Activated naive CD4-positive, alpha-beta T cell treated with anti-CD3 and anti-CD28 coated beads, Interleukin-2, amount 50 U/mL, for 24 hours (primary cell): ENCODE measurements around the gene ADGRF5.

Source experiments
- H3K27ac Mint-ChIP-seq: one replicate; pipeline ENCODE4 v1.8.0; 2021; ENCODE audit warnings: mild to moderate bottlenecking, mixed read lengths
- H3K27me3 Mint-ChIP-seq: one replicate; pipeline ENCODE4 v1.8.0; 2021; ENCODE audit warnings: mixed read lengths
- H3K36me3 Mint-ChIP-seq: one replicate; pipeline ENCODE4 v1.8.0; 2021; ENCODE audit warnings: mixed read lengths
- H3K4me1 Mint-ChIP-seq: one replicate; pipeline ENCODE4 v1.8.0; 2021; ENCODE audit warnings: mixed read lengths
- H3K4me3 Mint-ChIP-seq: one replicate; pipeline ENCODE4 v1.8.0; 2021; ENCODE audit warnings: mild to moderate bottlenecking, mixed read lengths
- H3K9me3 Mint-ChIP-seq: one replicate; pipeline ENCODE4 v1.8.0; 2021; ENCODE audit warnings: mixed read lengths

ADGRF5 gene

GRCh38 chr6:46947497-46947896 lies 25.8 kb upstream of the ADGRF5 start:
- H3K4me3 Mint-ChIP-seq: no peak overlapping the region

DNA sequence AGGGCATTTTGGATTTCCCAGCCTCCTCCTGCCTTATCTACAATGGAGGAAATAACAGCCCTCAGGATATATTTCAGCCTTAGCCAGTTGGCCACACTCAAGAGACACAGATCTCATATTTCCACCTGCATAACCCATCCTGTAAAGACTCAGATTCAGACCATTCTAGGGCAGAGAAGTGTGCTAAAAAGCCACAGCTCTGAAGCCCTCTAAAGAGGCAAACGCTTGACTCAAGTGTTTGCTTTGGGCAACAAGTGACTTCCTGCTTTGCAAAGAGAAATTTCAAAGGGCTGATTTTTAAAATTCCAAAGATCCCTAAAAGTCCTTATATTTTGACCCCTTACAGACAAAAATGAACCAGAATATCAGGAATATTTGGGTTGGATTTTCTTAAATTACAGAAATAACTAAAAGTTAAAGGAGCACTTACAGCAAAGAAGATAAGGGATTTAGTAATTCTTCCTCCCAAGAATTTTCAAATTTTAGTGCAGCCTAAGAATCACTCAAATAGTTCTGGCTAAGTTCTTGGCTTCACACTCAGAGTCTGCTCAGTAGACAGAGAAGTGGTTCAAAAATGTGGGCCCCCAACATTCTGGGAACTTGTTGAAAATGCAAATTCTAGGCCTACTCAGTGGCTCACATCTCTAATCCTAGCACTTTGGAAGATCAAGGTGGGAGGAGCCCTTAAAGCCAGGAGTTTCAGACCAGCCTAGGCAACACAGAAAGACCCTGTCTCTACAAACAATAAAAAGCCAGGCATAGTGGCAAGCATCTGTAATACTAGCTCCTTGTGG lies 18.9 kb upstream of the ADGRF5 start:
- Mint-ChIP-seq H3K4me3 (no peak overlapping the region), H3K36me3 (no peaks in the 10 kb centered on the region), H3K27me3 (peaks cover 4% of the 10 kb centered on the region), H3K27ac (no peak overlapping the region), H3K4me1 (no peaks in the 10 kb centered on the region), H3K9me3 (no peaks in the 10 kb centered on the region)

More at GRCh38 chr6:46947497-46947896, 25.8 kb upstream of the ADGRF5 start:
- no peaks in the 10 kb centered on the region for H3K9me3 Mint-ChIP-seq
- no peaks in the 10 kb centered on the region for H3K27me3 Mint-ChIP-seq
- no peaks in the 10 kb centered on the region for H3K36me3 Mint-ChIP-seq
- no peak overlapping the region for H3K27ac Mint-ChIP-seq
- H3K4me1 Mint-ChIP-seq: no peaks in the 10 kb centered on the region

- Mint-ChIP-seq H3K4me1 (no peaks in the 10 kb centered on the region), H3K4me3 (no peak overlapping the region), H3K9me3 (no peaks in the 10 kb centered on the region), H3K36me3 (no peaks in the 10 kb centered on the region), H3K27ac (no peak overlapping the region), H3K27me3 (peaks cover 4% of the 10 kb centered on the region)
These were observed 15.9 kb upstream of the ADGRF5 start for GRCh38 chr6:46937642-46938041.

- peaks cover 4% of the 10 kb centered on the region for H3K27me3 Mint-ChIP-seq
- H3K4me1 Mint-ChIP-seq: no peaks in the 10 kb centered on the region
- no peak overlapping the region for H3K4me3 Mint-ChIP-seq
- H3K36me3 Mint-ChIP-seq: no peaks in the 10 kb centered on the region
- H3K27ac Mint-ChIP-seq: no peak overlapping the region
- H3K9me3 Mint-ChIP-seq: no peaks in the 10 kb centered on the region
These were observed 13.9 kb upstream of the ADGRF5 start for GRCh38 chr6:46935687-46936086.

DNA sequence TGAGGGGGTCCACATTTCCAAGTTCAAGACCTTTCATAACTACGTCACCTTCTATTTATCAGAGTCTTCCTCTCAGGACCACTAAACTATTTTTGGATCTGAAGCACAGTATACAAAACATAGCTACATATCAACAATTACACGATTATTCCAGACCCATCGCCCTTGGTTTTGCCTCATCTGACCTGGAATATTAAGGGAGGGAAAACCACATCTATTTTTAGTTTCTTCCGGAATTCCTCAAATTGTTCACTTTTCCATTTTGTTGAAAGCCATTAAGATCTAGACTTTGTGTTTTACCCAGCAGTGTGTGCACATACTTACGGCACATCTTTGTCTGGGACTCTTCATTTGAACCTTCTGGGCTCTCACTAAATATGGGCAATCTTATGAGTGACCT lies 12.0 kb upstream of the ADGRF5 start:
- Mint-ChIP-seq H3K27me3 (peaks cover 4% of the 10 kb centered on the region), H3K36me3 (no peaks in the 10 kb centered on the region), H3K4me3 (no peak overlapping the region), H3K4me1 (no peaks in the 10 kb centered on the region), H3K27ac (no peak overlapping the region), H3K9me3 (no peaks in the 10 kb centered on the region)

GRCh38 chr6:46932526-46933319 lies 11.0 kb upstream of the ADGRF5 start:
- Mint-ChIP-seq H3K4me1 (no peaks in the 10 kb centered on the region), H3K27ac (no peak overlapping the region), H3K36me3 (no peaks in the 10 kb centered on the region), H3K9me3 (no peaks in the 10 kb centered on the region), H3K27me3 (peaks cover 3% of the 10 kb centered on the region), H3K4me3 (no peak overlapping the region)

GRCh38 chr6:46931416-46931815 lies 9.7 kb upstream of the ADGRF5 start:
- Mint-ChIP-seq H3K27me3 (peaks cover 3% of the 10 kb centered on the region), H3K9me3 (no peaks in the 10 kb centered on the region), H3K4me1 (no peaks in the 10 kb centered on the region), H3K36me3 (no peaks in the 10 kb centered on the region), H3K4me3 (no peak overlapping the region), H3K27ac (no peak overlapping the region)

DNA sequence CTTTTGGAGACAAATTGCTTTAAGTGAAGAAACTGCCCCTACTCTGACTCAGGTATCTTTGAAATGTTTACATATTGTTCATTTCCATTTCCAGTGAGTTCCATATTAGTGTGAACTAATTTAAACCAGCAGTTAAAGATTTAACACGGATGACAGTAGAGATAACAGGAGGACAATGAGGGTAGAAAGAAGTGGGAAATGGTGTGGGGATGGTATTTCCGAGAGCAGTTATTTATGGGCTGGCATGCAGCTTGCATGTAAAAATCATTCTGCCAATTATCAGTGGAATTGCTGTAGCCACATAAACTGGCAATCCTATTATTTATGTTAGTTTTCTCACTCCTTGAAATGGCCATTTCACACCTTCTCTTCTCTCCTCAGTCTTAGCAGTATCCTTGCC lies 8.6 kb upstream of the ADGRF5 start:
- Mint-ChIP-seq H3K9me3 (no peaks in the 10 kb centered on the region), H3K4me3 (no peak overlapping the region), H3K27me3 (no peaks in the 10 kb centered on the region), H3K36me3 (no peaks in the 10 kb centered on the region), H3K4me1 (no peaks in the 10 kb centered on the region), H3K27ac (no peak overlapping the region)

DNA sequence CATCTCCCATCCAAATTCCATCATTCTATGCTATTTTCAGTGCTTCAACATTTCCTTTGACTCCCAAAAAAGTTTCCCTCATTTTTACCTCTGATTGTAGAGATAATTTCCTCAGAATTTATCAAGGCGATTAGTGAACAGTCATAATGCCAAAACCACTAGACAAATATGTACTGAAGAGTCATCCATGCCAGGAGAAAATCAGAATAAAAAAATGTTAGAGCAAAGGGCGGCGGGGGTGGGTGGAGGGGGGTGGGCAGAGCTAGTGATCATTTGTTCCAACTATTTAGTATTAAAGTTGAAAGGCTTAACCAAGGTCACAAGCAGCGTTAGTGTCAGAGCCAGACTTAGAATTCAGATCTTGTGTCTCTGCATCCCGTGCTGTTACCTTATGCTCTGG lies 5.3 kb upstream of the ADGRF5 start:
- H3K4me1 Mint-ChIP-seq: no peaks in the 10 kb centered on the region
- H3K4me3 Mint-ChIP-seq: no peak overlapping the region
- H3K27me3 Mint-ChIP-seq: no peaks in the 10 kb centered on the region
- no peaks in the 10 kb centered on the region for H3K36me3 Mint-ChIP-seq
- no peaks in the 10 kb centered on the region for H3K9me3 Mint-ChIP-seq
- no peak overlapping the region for H3K27ac Mint-ChIP-seq

DNA sequence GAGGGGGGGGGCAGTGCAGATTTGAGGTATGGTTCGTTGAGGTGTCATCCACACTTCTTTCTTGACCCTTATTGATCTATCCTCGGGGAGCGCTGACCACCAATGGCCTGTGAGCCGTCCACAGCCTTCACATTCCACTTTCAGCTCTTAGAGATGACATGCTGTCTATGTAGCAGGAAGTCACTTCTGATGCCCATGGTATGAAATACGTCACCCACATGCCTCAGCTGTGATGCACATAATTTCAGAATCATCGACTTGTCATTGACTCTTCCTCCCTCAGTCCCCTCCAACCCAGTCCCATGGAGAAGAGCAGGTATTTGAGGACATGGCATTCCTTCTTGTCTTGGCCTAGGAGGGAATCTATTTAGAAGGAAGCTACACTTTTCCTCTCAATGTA lies 4.7 kb upstream of the ADGRF5 start:
- Mint-ChIP-seq H3K4me1 (no peaks in the 10 kb centered on the region), H3K27ac (no peak overlapping the region), H3K4me3 (no peak overlapping the region), H3K36me3 (no peaks in the 10 kb centered on the region), H3K27me3 (peaks cover 1% of the 10 kb centered on the region), H3K9me3 (no peaks in the 10 kb centered on the region)

- Mint-ChIP-seq H3K36me3 (no peaks in the 10 kb centered on the region), H3K27ac (no peak overlapping the region), H3K27me3 (peaks cover 1% of the 10 kb centered on the region), H3K4me3 (no peak overlapping the region), H3K4me1 (no peaks in the 10 kb centered on the region), H3K9me3 (no peaks in the 10 kb centered on the region)
These were observed 4.0 kb upstream of the ADGRF5 start for GRCh38 chr6:46925563-46926253.

GRCh38 chr6:46923476-46923875 lies 1.7 kb upstream of the ADGRF5 start:
- Mint-ChIP-seq H3K27me3 (peaks cover 1% of the 10 kb centered on the region), H3K36me3 (no peaks in the 10 kb centered on the region), H3K4me1 (no peaks in the 10 kb centered on the region), H3K9me3 (no peaks in the 10 kb centered on the region), H3K27ac (no peak overlapping the region), H3K4me3 (no peak overlapping the region)

- Mint-ChIP-seq H3K4me1 (no peaks in the 10 kb centered on the region), H3K9me3 (peaks cover 6% of the 10 kb centered on the region), H3K4me3 (no peak overlapping the region), H3K36me3 (no peaks in the 10 kb centered on the region), H3K27ac (no peak overlapping the region), H3K27me3 (peaks cover 1% of the 10 kb centered on the region)
These were observed 679 bp downstream of the ADGRF5 start for GRCh38 chr6:46921059-46921458.

DNA sequence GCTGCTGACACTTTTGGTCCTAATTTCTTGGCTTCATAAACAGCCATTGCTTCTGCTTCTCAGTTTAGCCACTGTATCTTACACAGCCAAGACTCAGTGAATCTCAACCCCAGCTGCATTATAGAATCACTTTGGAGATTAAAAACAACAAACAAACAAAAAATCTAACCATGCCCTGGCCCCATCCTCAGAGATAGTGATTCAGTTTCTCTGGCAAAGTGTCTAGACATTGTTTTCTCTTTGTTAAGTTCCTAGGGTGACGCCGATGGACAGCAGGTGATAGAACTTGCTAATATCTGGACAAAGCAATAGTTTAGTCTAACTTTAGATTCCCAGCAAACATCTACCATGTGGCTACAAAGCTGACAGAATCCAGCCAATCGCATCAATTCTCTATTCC lies 2.9 kb downstream of the ADGRF5 start:
- Mint-ChIP-seq H3K27me3 (peaks cover 1% of the 10 kb centered on the region), H3K9me3 (peaks cover 6% of the 10 kb centered on the region), H3K27ac (no peak overlapping the region), H3K36me3 (no peaks in the 10 kb centered on the region), H3K4me1 (no peaks in the 10 kb centered on the region), H3K4me3 (no peak overlapping the region)

- no peak overlapping the region for H3K4me3 Mint-ChIP-seq
- peaks cover 1% of the 10 kb centered on the region for H3K27me3 Mint-ChIP-seq
- H3K27ac Mint-ChIP-seq: no peak overlapping the region
- no peaks in the 10 kb centered on the region for H3K36me3 Mint-ChIP-seq
- peaks cover 6% of the 10 kb centered on the region for H3K9me3 Mint-ChIP-seq
- no peaks in the 10 kb centered on the region for H3K4me1 Mint-ChIP-seq
These were observed 4.7 kb downstream of the ADGRF5 start for GRCh38 chr6:46917002-46917545.

DNA sequence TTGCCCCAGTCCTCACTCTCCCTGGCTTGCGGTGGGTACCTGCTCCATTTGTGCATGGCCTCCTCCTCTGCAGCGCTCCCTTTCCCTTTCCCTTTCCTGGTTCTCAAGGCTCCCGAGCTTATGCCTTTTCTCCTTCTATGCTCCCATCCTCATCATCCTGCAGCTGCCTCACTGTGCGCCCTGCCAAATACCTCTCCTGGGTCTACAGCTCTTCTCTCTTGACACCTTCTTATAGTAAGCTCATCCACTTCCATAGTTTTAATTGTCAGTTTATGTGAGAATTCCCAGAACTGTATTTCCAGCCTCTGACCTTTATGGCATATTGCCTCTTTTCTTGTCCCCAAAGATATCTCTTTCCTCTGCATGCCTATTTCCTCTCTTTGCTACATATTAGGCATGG lies 5.9 kb downstream of the ADGRF5 start:
- Mint-ChIP-seq H3K27ac (no peak overlapping the region), H3K4me1 (no peaks in the 10 kb centered on the region), H3K4me3 (no peak overlapping the region), H3K9me3 (peaks cover 6% of the 10 kb centered on the region), H3K27me3 (no peaks in the 10 kb centered on the region), H3K36me3 (no peaks in the 10 kb centered on the region)
